OCI-LY3 (cell line): ENCODE results near the gene TUBG1.

Experiments used
- CTCF ChIP-seq: fragments of 200-600, 300-600 bp; sonication (generic); IDR thresholded peaks from 2 replicates; pipeline ENCODE4 v1.5.1; 2014; ENCODE audit warnings: antibody characterized with exemption, low read length, low read depth
- EZH2phosphoT487 ChIP-seq: fragments of 200-600 bp; shearing (Covaris generic); IDR thresholded peaks from 2 replicates; pipeline ENCODE4 v1.6.1; 2018; ENCODE audit warnings: antibody characterized with exemption, mixed run types, low read depth

- no peak for TF ChIP-seq CTCF
- no peak for TF ChIP-seq EZH2phosphoT487
Measured at GRCh38 chr17:42632949-42633444, 23.5 kb downstream of the TUBG1 start.
